D721Med (cell line): ENCODE measurements around the gene ST3GAL2.
"Not testable (repeated sequence)": the region's sequence is repeated elsewhere in the genome, so short reads cannot be mapped to it uniquely, and the experiment has no call there.

Source experiments
- DNase-seq: peaks from one replicate; pipeline ENCODE4 v3.0.0; 2011; ENCODE audit warnings: low spot score; ENCODE audit not compliant: insufficient read length
- FAIRE-seq: peaks from 2 replicates; lab custom pipeline; 2011; peaks lifted over from hg19 to GRCh38; lab: Jason Lieb, UNC
- CTCF ChIP-seq: IDR thresholded peaks from 2 replicates; pipeline ENCODE4 v1.5.1; 2012; ENCODE audit warnings: mild to moderate bottlenecking, control low read depth; ENCODE audit not compliant: insufficient read depth; ENCODE audit errors: missing control alignments

Gene ST3GAL2

GRCh38 chr16:70454222-70455034, 15.5 kb upstream of the ST3GAL2 start, which contains the start of gene FCSK:
Gene FCSK, plus strand, starts transcription at chr16:70454595. Its CDS starts 8,596 bp downstream, at chr16:70463191.
- FAIRE-seq, result no peak
- no peak for TF ChIP-seq CTCF
- no peak for DNase-seq

GRCh38 chr16:70453892-70454221, 15.0 kb upstream of the ST3GAL2 start:
- TF ChIP-seq CTCF, result no peak
- DNase-seq, result no peak
- FAIRE-seq, result no peak

- TF ChIP-seq CTCF, result no peak
- FAIRE-seq, result no peak
- no peak for DNase-seq
Observed at GRCh38 chr16:70453117-70453891, 14.4 kb upstream of the ST3GAL2 start.

- not testable (repeated sequence) for DNase-seq, FAIRE-seq
Observed at GRCh38 chr16:70451004-70451340, 12.1 kb upstream of the ST3GAL2 start.

- FAIRE-seq, DNase-seq: not testable (repeated sequence)
Observed at GRCh38 chr16:70450142-70451003, 11.5 kb upstream of the ST3GAL2 start.

- no peak for TF ChIP-seq CTCF
- FAIRE-seq (no peak), DNase-seq (no peak)
Observed at GRCh38 chr16:70448075-70448474, 9.2 kb upstream of the ST3GAL2 start.

- DNase-seq (no peak), FAIRE-seq (no peak)
- no peak for TF ChIP-seq CTCF
Observed at GRCh38 chr16:70444249-70445063, 5.6 kb upstream of the ST3GAL2 start.
